ENCODE results near the gene OR4K5.

OR4K5 gene, protein sequence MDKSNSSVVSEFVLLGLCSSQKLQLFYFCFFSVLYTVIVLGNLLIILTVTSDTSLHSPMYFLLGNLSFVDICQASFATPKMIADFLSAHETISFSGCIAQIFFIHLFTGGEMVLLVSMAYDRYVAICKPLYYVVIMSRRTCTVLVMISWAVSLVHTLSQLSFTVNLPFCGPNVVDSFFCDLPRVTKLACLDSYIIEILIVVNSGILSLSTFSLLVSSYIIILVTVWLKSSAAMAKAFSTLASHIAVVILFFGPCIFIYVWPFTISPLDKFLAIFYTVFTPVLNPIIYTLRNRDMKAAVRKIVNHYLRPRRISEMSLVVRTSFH

DNA sequence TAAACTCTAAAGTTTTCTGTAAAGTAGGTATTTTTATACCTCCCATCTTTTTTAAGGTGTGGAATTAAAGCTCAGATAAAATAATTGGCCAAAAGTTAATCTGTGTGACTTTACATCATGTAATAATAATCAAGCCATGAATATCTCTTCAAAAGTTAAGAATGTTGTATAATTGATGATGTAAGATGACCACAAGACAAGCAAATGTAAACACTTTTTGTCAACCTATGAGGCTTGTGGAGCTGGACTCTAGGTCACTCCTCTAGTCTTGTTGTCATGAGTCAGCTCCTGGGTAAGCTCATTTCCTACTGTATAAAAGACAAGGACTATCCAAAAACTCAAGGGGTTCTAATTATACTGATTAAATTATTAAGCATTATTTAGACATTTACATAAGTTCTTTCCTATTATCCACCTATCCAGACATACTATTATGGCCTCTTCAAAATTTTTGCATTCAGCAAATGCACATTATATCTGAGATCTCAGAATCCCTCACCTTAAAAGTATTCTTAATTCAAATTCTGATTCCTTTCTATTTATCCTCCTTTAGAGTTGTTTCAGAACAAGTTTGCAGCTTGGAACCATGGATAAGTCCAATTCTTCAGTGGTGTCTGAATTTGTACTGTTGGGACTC, at the start of gene OR4K5:
Gene OR4K5 (plus strand): TSS at position 587 of the 637 bp plus-strand sequence. CDS start 0 bp downstream, at position 587.
- TF ChIP-seq, protein P1, sequence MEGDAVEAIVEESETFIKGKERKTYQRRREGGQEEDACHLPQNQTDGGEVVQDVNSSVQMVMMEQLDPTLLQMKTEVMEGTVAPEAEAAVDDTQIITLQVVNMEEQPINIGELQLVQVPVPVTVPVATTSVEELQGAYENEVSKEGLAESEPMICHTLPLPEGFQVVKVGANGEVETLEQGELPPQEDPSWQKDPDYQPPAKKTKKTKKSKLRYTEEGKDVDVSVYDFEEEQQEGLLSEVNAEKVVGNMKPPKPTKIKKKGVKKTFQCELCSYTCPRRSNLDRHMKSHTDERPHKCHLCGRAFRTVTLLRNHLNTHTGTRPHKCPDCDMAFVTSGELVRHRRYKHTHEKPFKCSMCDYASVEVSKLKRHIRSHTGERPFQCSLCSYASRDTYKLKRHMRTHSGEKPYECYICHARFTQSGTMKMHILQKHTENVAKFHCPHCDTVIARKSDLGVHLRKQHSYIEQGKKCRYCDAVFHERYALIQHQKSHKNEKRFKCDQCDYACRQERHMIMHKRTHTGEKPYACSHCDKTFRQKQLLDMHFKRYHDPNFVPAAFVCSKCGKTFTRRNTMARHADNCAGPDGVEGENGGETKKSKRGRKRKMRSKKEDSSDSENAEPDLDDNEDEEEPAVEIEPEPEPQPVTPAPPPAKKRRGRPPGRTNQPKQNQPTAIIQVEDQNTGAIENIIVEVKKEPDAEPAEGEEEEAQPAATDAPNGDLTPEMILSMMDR (IDR thresholded peaks at IDR 0.05; ENCODE audit: extremely low read depth, missing control alignments): no peak
- DNase-seq (ENCODE audit: low spot score): no peak

DNA sequence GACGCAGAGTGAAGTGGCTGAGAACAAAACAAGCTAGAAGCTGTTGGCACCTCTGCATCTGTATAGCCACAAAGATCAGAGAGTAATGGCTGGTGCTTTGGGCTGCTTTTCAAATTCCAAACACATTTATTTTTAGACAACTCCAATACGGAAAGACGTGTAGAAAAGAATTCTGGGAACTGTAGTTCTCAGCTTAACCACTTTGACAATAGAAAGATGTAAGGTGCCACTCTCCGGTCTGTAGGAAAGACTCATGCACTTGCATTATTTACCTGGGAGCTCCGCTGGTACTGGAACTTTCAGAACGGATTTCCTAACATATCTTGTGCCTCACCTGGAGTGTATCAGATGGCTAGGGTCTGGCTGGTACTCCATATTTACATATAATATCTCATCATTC, 47.2 kb upstream of the OR4K5 start:
- TF ChIP-seq, protein P1 (IDR thresholded peaks at IDR 0.05; ENCODE audit: extremely low read depth, missing control alignments): no peak
- DNase-seq (ENCODE audit: low spot score): no peak

DNA sequence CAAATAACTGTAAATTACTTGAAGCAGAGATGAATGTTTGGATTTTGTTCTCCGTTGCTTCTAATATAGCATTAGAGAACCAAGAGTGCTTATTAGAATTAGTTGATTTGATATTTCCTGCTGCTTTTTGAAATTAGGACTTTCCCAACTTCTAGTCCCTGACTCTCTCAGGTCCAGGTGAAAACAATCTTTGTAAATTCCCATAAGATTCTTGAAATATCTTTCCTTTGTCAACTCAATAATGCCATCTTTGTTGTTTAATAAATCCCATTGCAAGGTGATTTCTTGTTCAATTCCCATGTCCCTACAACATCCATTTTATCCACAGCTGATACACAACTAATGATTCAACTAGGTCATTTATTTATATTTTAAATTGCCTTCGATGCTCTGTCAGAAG, 45.6 kb upstream of the OR4K5 start, which contains the start of gene OR4K2:
Gene OR4K2 (plus strand): TSS at position 301 of the 400 bp plus-strand sequence. CDS start 1,126 bp downstream, outside the sequence.
- no peak for DNase-seq (ENCODE audit: low spot score)
- TF ChIP-seq, protein P1 (IDR thresholded peaks at IDR 0.05; ENCODE audit: extremely low read depth, missing control alignments): no peak

DNA sequence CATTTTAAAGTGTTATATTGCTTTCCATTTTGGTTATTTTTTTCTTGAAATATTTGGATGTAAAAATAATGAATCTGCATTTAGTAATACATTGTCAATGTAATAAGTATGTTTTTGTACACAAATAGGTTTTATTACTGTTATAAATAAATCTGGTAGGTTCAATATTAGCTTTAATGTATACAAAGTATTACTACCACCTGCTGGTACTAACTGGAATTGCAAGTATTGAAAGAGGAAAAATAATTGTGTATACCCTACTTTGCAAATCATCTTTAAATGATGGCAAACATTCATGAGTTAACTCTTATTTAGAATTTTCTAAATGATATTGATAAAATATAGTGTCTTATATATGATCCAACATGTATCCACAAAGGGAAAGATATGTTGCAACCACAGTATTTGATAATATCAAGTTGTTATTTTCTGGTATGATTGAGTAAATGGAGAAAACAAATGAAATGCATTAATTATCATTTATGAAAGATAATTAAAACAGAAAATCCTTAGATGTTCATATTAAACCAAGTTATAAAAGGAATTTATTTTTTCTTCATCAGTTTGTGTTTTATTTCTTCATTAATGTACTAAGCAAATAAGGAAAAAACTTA, 42.3 kb upstream of the OR4K5 start:
- TF ChIP-seq, protein P1 (IDR thresholded peaks at IDR 0.05; ENCODE audit: extremely low read depth, missing control alignments): peak; percentile 55
- DNase-seq (ENCODE audit: low spot score): peak; percentile 22

DNA sequence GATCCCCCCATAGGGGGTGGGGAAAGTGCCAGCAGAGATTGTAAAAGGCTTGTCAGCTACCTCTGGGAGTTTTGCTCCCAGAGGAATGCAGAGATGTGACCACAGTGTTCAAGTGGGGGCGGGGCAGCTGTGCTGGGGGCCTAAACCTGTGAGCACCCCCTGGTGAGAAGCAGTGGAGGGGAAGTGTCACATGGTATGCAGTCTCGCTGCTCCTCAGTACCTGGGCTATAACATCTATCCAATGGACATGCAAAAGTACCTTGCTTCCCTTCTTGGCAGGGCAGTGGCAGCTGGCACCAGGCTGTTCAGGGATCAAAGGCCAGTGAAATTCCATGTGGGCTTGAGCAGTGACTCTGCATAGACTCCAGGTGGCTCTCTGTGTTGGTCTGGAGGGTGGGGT, 25.1 kb upstream of the OR4K5 start:
- TF ChIP-seq, protein P1 (IDR thresholded peaks at IDR 0.05; ENCODE audit: extremely low read depth, missing control alignments): no peak
- no peak for DNase-seq (ENCODE audit: low spot score)

DNA sequence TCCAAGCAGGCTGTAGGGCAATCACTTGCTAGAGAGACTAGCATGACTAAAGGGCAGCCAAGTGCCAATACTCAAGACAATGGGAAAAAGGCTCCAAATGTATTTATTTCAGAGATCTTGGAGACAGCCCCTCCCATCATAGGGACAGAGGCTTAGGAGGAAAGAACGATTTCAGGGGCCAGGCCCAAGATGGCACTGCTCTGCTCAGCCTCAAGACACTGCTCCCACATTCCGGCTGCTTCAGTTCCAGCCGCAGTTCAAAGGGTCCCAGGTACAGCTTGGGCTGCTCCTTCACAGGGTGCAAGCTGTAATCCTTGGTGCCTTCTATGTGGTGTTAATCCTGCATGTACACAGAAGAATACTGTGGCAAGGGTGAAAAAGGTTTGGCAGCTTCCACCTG, 19.4 kb upstream of the OR4K5 start:
- TF ChIP-seq, protein P1 (IDR thresholded peaks at IDR 0.05; ENCODE audit: extremely low read depth, missing control alignments): no peak
- DNase-seq (ENCODE audit: low spot score): no peak

DNA sequence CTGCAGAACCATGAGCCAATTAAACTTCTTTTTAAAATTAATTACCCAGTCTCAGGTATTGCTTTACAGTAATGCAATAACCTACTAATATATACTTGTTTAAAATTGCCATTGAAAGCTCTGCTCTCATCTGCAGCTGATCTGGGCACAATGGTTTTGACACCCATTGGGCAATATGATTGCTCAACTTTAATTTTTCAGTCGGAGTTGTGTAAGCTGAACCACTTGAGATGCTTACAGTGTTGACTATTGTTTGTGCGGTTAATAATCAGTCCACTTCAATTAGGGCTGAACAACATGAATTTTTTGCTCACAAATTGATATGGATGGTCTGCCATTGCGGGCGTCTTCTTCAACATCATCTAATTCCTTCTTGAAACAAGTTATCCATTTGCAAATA, 18.0 kb upstream of the OR4K5 start:
- TF ChIP-seq, protein P1 (IDR thresholded peaks at IDR 0.05; ENCODE audit: extremely low read depth, missing control alignments): no peak
- DNase-seq (ENCODE audit: low spot score): no peak
